GM12892 (cell line): ENCODE measurements around the gene CDC45.

Source experiments
- POLR2A ChIP-seq: IDR thresholded peaks from 2 replicates; pipeline ENCODE4 v1.6.1; 2011; ENCODE audit warnings: low read depth, low read length, control low read depth
- POLR2AphosphoS5 ChIP-seq: IDR thresholded peaks from 2 replicates; pipeline ENCODE4 v1.6.1; 2011; ENCODE audit warnings: low read depth, low read length, control low read depth
- TAF1 ChIP-seq: IDR thresholded peaks from 2 replicates; pipeline ENCODE4 v1.6.1; 2011; ENCODE audit warnings: low read depth, mild to moderate bottlenecking, control low read depth, low read length, borderline replicate concordance

DNA sequence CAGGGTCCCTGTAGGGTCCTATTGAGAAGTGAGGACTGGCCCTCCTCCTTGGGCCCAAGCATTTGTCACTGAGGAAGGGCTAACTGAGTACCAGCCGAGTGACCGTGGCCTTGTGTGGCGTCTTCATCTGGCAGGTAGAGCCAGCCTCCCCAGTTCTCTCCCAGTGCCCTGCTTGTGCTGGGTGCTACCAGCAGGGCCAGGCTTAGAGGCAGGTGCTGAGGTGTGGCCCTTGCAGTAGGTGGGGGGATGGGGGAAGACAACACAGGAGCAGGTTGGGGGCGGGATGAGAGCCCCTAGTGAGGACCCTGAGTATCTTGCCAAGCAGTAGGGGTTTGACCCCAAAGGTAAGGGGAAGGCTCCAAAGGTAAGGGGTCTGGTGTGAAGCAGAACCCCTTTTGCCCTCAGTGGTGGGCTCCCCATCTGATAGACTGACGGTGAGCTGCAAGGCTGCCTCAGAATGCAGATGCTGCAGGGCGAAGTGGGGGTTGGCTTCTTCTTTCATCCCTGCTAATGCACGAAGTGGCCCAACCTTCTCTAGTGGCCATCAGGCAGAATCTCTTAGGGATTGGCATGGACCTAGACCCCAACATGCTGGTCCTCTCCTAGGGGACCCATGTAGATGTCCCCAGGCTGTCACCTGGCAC is 19.6 kb downstream of the CDC45 start:
- no peak for TF ChIP-seq POLR2AphosphoS5
- no peak for TF ChIP-seq POLR2A
- TF ChIP-seq TAF1, result no peak
